Dendritic cell treated with granulocyte-macrophage colony-stimulating factor and Interleukin-4, amounts not matched to agents 40 ng/mL and 50 ng/mL, for 4 days (primary cell): ENCODE results near the gene TRPC4AP.

Experiments
- H3K27ac Mint-ChIP-seq: one replicate; pipeline ENCODE4 v1.8.0; 2022; ENCODE audit warnings: mild to moderate bottlenecking, mixed read lengths
- H3K27me3 Mint-ChIP-seq: one replicate; pipeline ENCODE4 v1.8.0; 2022; ENCODE audit warnings: mild to moderate bottlenecking, mixed read lengths
- H3K36me3 Mint-ChIP-seq: one replicate; pipeline ENCODE4 v1.8.0; 2022; ENCODE audit warnings: low read depth, mixed read lengths
- H3K4me1 Mint-ChIP-seq: one replicate; pipeline ENCODE4 v1.8.0; 2022; ENCODE audit warnings: low read depth, mixed read lengths
- H3K4me3 Mint-ChIP-seq: one replicate; pipeline ENCODE4 v1.8.0; 2022; ENCODE audit warnings: mild to moderate bottlenecking, moderate library complexity, mixed read lengths
- H3K9me3 Mint-ChIP-seq: one replicate; pipeline ENCODE4 v1.8.0; 2022; ENCODE audit warnings: mixed read lengths
- intact Hi-C: fragments of 100-400 bp; cut with micrococcal nuclease; formaldehyde crosslinking; loops from one replicate; pipeline ENCODE4 v1.15.0; 2022

The TRPC4AP gene

GRCh38 chr20:34967421-34967820, 125.2 kb downstream of the TRPC4AP start:
- no peak overlapping the region for H3K4me3 Mint-ChIP-seq
- H3K9me3 Mint-ChIP-seq, result no peaks in the 10 kb centered on the region
- intact Hi-C loops, result no loop called here
- no peaks in the 10 kb centered on the region for H3K27me3 Mint-ChIP-seq
- no peaks in the 10 kb centered on the region for H3K36me3 Mint-ChIP-seq
- no peaks in the 10 kb centered on the region for H3K4me1 Mint-ChIP-seq
- no peak overlapping the region for H3K27ac Mint-ChIP-seq

GRCh38 chr20:34965051-34965450, 127.6 kb downstream of the TRPC4AP start:
- H3K36me3 Mint-ChIP-seq, result no peaks in the 10 kb centered on the region
- H3K27me3 Mint-ChIP-seq, result no peaks in the 10 kb centered on the region
- H3K27ac Mint-ChIP-seq, result no peak overlapping the region
- intact Hi-C loops, result no loop called here
- H3K4me1 Mint-ChIP-seq, result peaks cover 7% of the 10 kb centered on the region
- no peaks in the 10 kb centered on the region for H3K9me3 Mint-ChIP-seq
- H3K4me3 Mint-ChIP-seq, result no peak overlapping the region

DNA sequence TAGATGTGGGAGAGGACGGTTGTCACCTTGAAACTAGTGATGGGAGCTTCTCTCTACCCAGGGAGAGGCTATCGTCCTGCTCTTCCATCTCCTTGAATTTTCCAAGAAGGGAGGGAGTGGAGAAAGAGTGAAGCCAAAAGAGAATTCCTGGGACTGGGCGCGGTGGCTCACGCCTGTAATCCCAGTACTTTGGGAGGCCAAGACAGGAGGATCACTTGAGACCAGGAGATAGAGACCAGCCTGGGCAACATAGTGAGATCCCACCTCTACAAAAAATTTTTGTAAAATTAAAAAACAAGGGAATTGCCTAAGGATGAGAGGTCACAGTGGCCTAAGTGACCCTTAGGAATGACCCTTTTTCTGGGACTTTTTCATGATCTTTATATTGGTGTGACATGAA, 128.1 kb downstream of the TRPC4AP start:
- Mint-ChIP-seq H3K27ac (no peak overlapping the region), H3K27me3 (no peaks in the 10 kb centered on the region), H3K36me3 (no peaks in the 10 kb centered on the region), H3K9me3 (no peaks in the 10 kb centered on the region), H3K4me3 (no peak overlapping the region), H3K4me1 (peaks cover 7% of the 10 kb centered on the region)
- intact Hi-C loops, result loop anchor here (5.0 kb wide), 1 partner anchor 132 kb away; no protein-coding TSS in a partner anchor

- intact Hi-C loops, result no loop called here
- peak overlapping the region; percentile 96 for H3K27ac Mint-ChIP-seq
- no peak overlapping the region for H3K4me3 Mint-ChIP-seq
Measured at GRCh38 chr20:34956751-34957472, 135.7 kb downstream of the TRPC4AP start.

DNA sequence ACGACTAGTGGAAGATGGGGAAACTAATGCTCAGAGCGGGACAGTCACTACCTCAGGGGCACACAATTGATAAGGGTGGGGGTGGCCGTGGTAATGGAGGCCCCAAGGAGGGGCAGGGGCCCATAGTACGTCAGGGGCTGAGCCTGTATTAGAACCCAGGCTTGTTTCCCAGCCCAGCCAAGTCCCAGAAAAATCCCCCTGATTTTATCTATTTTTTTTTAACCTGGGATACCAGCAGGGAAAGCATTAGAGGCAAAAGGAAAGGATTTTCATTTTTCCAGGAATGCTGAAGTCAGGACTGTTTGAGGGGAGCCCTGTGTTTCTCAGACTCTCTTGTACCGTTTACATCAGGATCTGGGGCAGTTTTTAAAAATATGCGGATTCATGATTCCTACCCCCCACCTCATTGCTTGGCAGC, 136.6 kb downstream of the TRPC4AP start:
- H3K36me3 Mint-ChIP-seq, result peaks cover 20% of the 10 kb centered on the region
- peak overlapping the region; percentile 86 for H3K4me3 Mint-ChIP-seq
- H3K4me1 Mint-ChIP-seq, result peaks cover 27% of the 10 kb centered on the region
- no peaks in the 10 kb centered on the region for H3K27me3 Mint-ChIP-seq
- no peaks in the 10 kb centered on the region for H3K9me3 Mint-ChIP-seq
- intact Hi-C loops, result no loop called here
- peak overlapping the region; percentile 96 for H3K27ac Mint-ChIP-seq

More at GRCh38 chr20:34956751-34957472, 135.7 kb downstream of the TRPC4AP start:
- H3K9me3 Mint-ChIP-seq, result no peaks in the 10 kb centered on the region
- H3K27me3 Mint-ChIP-seq, result no peaks in the 10 kb centered on the region
- H3K36me3 Mint-ChIP-seq, result peaks cover 13% of the 10 kb centered on the region
- peaks cover 27% of the 10 kb centered on the region for H3K4me1 Mint-ChIP-seq

DNA sequence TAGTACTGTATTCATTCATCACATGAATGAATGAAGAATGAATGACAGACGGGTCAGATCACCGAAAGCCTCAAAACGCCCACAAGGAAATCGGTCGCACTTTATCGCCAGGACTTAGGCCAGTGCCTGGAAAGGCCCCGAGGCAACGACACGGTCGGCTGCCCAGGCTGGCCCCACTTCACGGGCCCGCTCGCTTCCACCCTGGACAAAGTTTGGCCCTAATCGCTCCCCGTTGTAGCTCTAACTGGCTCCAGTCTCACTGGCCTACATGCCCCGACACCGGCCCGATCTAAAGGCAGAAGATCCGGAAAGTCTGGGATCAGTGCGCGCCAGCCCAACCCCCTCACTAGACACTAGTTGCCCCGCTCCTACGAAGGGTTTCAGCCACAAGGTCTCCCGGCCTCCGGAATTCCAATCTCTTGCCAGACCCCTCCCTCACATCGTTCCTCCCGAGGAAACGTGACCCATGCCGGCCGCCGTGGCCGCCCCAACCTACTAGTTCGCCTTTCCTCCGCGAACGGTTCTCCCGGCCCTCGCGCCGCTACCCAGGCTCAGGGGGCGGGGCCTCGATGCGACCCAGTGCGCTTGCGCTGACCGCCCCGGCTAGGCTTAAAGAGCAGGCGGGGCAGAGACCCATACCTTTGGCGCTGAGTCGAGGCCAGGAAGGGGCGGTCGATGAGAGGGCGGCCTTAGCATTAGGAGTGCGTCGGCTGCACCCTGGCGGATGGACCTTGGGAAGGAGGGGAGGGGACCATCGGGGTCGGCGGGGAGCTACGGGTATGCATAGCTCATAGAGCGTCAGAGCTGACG, 137.2 kb downstream of the TRPC4AP start, which contains the start of the genes GSS and MYH7B:
GSS (minus strand) TSS at position 576 of the 810 bp plus-strand sequence. CDS start 3,954 bp downstream, outside the sequence.
MYH7B (plus strand) TSS at position 638 of the 810 bp plus-strand sequence. CDS start 22,138 bp downstream, outside the sequence.
- Mint-ChIP-seq H3K36me3 (peaks cover 22% of the 10 kb centered on the region), H3K4me1 (peaks cover 21% of the 10 kb centered on the region)
- intact Hi-C loops, result loop anchor here (1.0 kb wide), 1 partner anchor 81 kb away; no protein-coding TSS in a partner anchor

DNA sequence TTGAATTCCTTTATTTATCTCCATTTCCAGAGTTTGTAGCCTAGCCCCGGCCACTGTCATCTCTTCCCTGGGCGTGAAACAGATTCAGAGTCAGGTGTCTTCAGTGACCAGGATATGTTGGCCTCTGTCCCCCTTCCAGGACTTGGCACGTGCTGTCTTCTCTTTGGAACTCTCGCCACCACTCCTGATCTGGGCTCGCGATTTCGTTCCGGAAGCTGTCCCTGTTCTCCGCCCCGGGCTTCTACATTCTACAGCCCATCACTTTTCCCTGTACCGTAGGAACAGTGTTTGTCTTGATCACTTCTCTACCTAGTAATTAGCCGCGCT, 137.7 kb downstream of the TRPC4AP start:
- H3K27me3 Mint-ChIP-seq, result no peaks in the 10 kb centered on the region
- H3K36me3 Mint-ChIP-seq, result peaks cover 28% of the 10 kb centered on the region
- H3K9me3 Mint-ChIP-seq, result no peaks in the 10 kb centered on the region
- H3K27ac Mint-ChIP-seq, result peak overlapping the region; percentile 96
- H3K4me3 Mint-ChIP-seq, result peak overlapping the region; percentile 86
- H3K4me1 Mint-ChIP-seq, result peaks cover 20% of the 10 kb centered on the region
- intact Hi-C loops, result loop anchor here (1.0 kb wide), 1 partner anchor 81 kb away; no protein-coding TSS in a partner anchor

More for the DNA sequence above, 137.2 kb downstream of the TRPC4AP start, which contains the start of the genes GSS and MYH7B:
- no peaks in the 10 kb centered on the region for H3K27me3 Mint-ChIP-seq
- H3K4me3 Mint-ChIP-seq, result peak within 1 kb of the TSS; percentile 86
- H3K9me3 Mint-ChIP-seq, result no peaks in the 10 kb centered on the region
- H3K27ac Mint-ChIP-seq, result peak within 1 kb of the TSS; percentile 96

DNA sequence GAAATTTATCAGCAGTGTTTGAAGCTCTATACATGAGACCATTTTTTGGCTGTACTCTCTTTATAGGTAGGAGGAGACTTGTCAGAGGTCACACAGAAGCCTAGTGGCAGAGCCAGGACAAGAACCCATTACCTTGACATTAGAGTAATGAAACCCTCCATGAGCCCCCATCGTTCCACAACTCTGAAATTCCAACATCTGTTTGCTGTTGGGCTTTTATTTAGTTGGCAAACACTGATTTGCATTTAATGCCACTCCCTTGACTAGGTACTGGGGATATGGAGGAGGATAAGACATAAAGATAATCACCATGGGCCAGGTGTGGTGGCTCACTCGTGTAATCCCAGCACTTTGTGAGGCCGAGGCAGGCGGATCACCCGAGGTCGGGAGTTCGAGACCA, 138.6 kb downstream of the TRPC4AP start:
- Mint-ChIP-seq H3K4me3 (no peak overlapping the region), H3K27me3 (no peaks in the 10 kb centered on the region), H3K27ac (no peak overlapping the region), H3K4me1 (peaks cover 20% of the 10 kb centered on the region), H3K9me3 (no peaks in the 10 kb centered on the region), H3K36me3 (peaks cover 37% of the 10 kb centered on the region)
- intact Hi-C loops, result no loop called here

DNA sequence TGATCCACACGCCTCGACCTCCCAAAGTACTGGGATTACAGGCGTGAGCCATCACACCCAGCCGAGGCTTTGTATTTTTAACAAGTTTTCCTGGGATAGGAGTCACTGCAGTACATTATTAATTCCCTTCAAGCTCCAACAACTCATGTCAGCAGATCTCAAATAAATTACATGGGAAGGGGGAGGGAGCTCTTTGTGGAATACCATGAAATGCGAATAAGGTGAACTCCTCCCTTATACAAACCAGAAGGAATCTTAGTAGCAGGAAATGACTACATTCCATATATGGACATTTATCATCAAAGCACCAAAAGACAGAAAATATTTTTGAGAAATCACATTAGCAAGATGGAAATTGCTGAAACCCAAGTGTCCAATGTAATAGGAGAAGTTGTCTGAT, 139.9 kb downstream of the TRPC4AP start:
- no peaks in the 10 kb centered on the region for H3K9me3 Mint-ChIP-seq

More for the DNA sequence above, 139.9 kb downstream of the TRPC4AP start:
- peaks cover 37% of the 10 kb centered on the region for H3K36me3 Mint-ChIP-seq
- H3K4me3 Mint-ChIP-seq, result no peak overlapping the region
- H3K4me1 Mint-ChIP-seq, result peaks cover 20% of the 10 kb centered on the region
- no peak overlapping the region for H3K27ac Mint-ChIP-seq
- intact Hi-C loops, result no loop called here
- H3K27me3 Mint-ChIP-seq, result no peaks in the 10 kb centered on the region
